ENCODE results near the gene RNF128.
A peak's percentile ranks its signal among the peaks of the same experiment; 100 is the strongest.

Gene RNF128

DNA sequence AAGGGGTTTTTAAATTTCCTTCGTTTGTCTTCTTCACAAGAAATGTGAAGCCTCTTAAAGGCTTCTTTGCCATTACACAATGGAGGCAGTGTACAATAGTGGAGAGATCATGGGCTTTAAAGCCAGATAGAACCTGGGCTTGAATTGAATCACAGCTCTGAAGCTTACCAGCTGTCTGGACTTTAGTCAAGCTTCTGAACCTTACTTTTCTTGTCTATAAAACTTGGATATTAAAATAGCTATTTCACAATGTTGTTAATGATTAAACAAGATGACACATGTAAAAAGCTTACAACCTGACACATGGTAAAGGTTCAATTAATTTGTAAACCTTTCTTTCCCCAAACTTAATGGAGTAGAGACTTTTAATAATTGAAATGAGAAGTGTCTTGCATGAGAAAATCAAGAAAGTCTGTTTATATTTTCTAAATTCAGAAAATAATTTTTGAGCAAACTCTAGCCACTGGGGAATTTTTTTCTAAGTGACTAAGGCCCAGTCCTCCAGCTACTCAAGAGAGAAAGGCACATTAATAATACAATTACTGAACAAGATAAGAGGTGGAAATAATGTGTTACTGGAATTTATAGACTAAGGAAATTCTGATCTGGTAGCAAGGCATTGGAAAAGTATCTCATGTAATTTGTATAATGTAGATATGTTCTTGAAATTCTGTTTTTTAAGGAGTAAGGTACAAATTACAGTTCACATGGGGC lies 54.3 kb downstream of the RNF128 start:
- no peak overlapping the region for H2AFZ ChIP-seq (ENCODE audit: low read length)
- no peaks in the 10 kb centered on the region for H3K79me2 ChIP-seq (ENCODE audit: insufficient read depth, low read length)
- no peaks in the 10 kb centered on the region for H3F3A ChIP-seq (ENCODE audit: insufficient read depth, low read length)
- H3K9ac ChIP-seq (ENCODE audit: low read length): no peak overlapping the region
- H3K4me2 ChIP-seq (ENCODE audit: low read length): no peak overlapping the region
- H3K9me2 ChIP-seq (ENCODE audit: low read depth, low read length): no peaks in the 10 kb centered on the region
- H3K27ac ChIP-seq (ENCODE audit: low read depth, low read length, poor library complexity, severe bottlenecking): no peak overlapping the region
- no peaks in the 10 kb centered on the region for H3K4me1 ChIP-seq (ENCODE audit: insufficient read depth, low read length, severe bottlenecking)
- no peaks in the 10 kb centered on the region for H3K36me3 ChIP-seq (ENCODE audit: insufficient read depth, low read length)
- H4K20me1 ChIP-seq (ENCODE audit: insufficient read depth, low read length): no peaks in the 10 kb centered on the region
- H3K9me3 ChIP-seq (ENCODE audit: low read length): no peaks in the 10 kb centered on the region
- H3K27me3 ChIP-seq (ENCODE audit: insufficient read depth, low read length): no peaks in the 10 kb centered on the region
- TF ChIP-seq, protein P1, sequence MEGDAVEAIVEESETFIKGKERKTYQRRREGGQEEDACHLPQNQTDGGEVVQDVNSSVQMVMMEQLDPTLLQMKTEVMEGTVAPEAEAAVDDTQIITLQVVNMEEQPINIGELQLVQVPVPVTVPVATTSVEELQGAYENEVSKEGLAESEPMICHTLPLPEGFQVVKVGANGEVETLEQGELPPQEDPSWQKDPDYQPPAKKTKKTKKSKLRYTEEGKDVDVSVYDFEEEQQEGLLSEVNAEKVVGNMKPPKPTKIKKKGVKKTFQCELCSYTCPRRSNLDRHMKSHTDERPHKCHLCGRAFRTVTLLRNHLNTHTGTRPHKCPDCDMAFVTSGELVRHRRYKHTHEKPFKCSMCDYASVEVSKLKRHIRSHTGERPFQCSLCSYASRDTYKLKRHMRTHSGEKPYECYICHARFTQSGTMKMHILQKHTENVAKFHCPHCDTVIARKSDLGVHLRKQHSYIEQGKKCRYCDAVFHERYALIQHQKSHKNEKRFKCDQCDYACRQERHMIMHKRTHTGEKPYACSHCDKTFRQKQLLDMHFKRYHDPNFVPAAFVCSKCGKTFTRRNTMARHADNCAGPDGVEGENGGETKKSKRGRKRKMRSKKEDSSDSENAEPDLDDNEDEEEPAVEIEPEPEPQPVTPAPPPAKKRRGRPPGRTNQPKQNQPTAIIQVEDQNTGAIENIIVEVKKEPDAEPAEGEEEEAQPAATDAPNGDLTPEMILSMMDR (IDR thresholded peaks at IDR 0.05; ENCODE audit: low read length): no peak
- TF ChIP-seq EZH2 (IDR thresholded peaks at IDR 0.05; ENCODE audit: borderline replicate concordance, low read length): no peak
- no peak overlapping the region for H3K4me3 ChIP-seq (ENCODE audit: low read depth, low read length, poor library complexity, severe bottlenecking)

DNA sequence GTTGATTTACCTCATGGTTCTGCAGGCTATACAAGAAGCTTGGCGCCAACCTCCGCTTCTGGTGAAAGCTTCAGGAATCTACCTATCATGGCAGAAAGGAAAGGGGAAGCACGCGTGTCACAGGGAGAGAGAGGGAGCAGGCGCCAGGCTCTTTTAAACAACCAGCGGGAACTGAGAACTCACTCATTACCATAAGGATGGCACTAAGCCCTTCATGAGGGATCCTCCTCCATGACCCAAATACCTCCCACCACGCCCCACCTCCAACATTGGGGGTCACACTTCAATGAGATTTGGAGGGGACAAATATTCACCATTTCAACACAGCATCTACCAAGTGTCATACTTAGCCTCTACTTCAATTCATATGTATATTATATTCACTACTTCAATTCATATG lies 57.2 kb downstream of the RNF128 start:
- H3F3A ChIP-seq (ENCODE audit: insufficient read depth, low read length): no peaks in the 10 kb centered on the region
- no peaks in the 10 kb centered on the region for H4K20me1 ChIP-seq (ENCODE audit: insufficient read depth, low read length)
- no peak overlapping the region for H3K9ac ChIP-seq (ENCODE audit: low read length)
- no peak overlapping the region for H2AFZ ChIP-seq (ENCODE audit: low read length)
- no peaks in the 10 kb centered on the region for H3K79me2 ChIP-seq (ENCODE audit: insufficient read depth, low read length)
- no peak overlapping the region for H3K4me3 ChIP-seq (ENCODE audit: low read depth, low read length, poor library complexity, severe bottlenecking)
- H3K27me3 ChIP-seq (ENCODE audit: insufficient read depth, low read length): no peaks in the 10 kb centered on the region
- no peak overlapping the region for H3K27ac ChIP-seq (ENCODE audit: low read depth, low read length, poor library complexity, severe bottlenecking)
- H3K4me1 ChIP-seq (ENCODE audit: insufficient read depth, low read length, severe bottlenecking): no peaks in the 10 kb centered on the region
- no peaks in the 10 kb centered on the region for H3K36me3 ChIP-seq (ENCODE audit: insufficient read depth, low read length)
- TF ChIP-seq, protein P1 (IDR thresholded peaks at IDR 0.05; ENCODE audit: low read length): no peak
- no peak for TF ChIP-seq EZH2 (IDR thresholded peaks at IDR 0.05; ENCODE audit: borderline replicate concordance, low read length)
- H3K9me2 ChIP-seq (ENCODE audit: low read depth, low read length): no peaks in the 10 kb centered on the region
- H3K4me2 ChIP-seq (ENCODE audit: low read length): no peak overlapping the region
- H3K9me3 ChIP-seq (ENCODE audit: low read length): no peaks in the 10 kb centered on the region

DNA sequence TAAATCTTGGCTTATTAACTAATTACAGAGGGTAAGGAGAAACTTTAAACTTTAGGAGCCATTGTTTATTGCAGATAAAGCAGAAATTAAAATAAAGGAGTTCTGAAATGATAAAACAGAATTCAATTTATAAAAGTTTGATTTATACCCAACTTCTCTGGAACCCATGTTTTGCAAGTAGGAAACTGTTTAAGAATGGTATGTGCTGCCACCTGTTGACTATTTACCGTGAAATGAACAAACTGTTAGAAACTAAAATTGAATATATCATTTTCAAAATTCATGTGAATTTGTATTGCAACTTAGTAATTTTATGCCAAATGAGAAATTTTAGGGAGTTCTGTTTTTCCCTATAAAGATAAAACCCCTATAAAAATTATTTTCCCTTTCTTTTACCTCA lies 65.0 kb downstream of the RNF128 start:
- Histone ChIP-seq H3K4me3 (ENCODE audit: low read depth, low read length, poor library complexity, severe bottlenecking) (no peak overlapping the region), H3K36me3 (ENCODE audit: insufficient read depth, low read length) (no peaks in the 10 kb centered on the region), H3F3A (ENCODE audit: insufficient read depth, low read length) (no peaks in the 10 kb centered on the region), H3K4me2 (ENCODE audit: low read length) (no peak overlapping the region), H3K9ac (ENCODE audit: low read length) (no peak overlapping the region), H3K79me2 (ENCODE audit: insufficient read depth, low read length) (no peaks in the 10 kb centered on the region), H3K27ac (ENCODE audit: low read depth, low read length, poor library complexity, severe bottlenecking) (no peak overlapping the region), H3K9me3 (ENCODE audit: low read length) (no peaks in the 10 kb centered on the region), H4K20me1 (ENCODE audit: insufficient read depth, low read length) (no peaks in the 10 kb centered on the region), H3K9me2 (ENCODE audit: low read depth, low read length) (no peaks in the 10 kb centered on the region), H3K27me3 (ENCODE audit: insufficient read depth, low read length) (no peaks in the 10 kb centered on the region), H2AFZ (ENCODE audit: low read length) (no peak overlapping the region), H3K4me1 (ENCODE audit: insufficient read depth, low read length, severe bottlenecking) (no peaks in the 10 kb centered on the region)
- TF ChIP-seq, protein P1 (IDR thresholded peaks at IDR 0.05; ENCODE audit: low read length): peak; percentile 21; the same call in 1 of the 2 replicates
- no peak for TF ChIP-seq EZH2 (IDR thresholded peaks at IDR 0.05; ENCODE audit: borderline replicate concordance, low read length)
